GM15510 (cell line): Measurements from ENCODE around the gene IFT122.

Source experiments
- POLR2A ChIP-seq: IDR thresholded peaks from 3 replicates; pipeline ENCODE4 v1.6.1; 2011; ENCODE audit warnings: borderline replicate concordance; ENCODE audit not compliant: insufficient read length; ENCODE audit errors: extremely low read depth

IFT122 gene

DNA sequence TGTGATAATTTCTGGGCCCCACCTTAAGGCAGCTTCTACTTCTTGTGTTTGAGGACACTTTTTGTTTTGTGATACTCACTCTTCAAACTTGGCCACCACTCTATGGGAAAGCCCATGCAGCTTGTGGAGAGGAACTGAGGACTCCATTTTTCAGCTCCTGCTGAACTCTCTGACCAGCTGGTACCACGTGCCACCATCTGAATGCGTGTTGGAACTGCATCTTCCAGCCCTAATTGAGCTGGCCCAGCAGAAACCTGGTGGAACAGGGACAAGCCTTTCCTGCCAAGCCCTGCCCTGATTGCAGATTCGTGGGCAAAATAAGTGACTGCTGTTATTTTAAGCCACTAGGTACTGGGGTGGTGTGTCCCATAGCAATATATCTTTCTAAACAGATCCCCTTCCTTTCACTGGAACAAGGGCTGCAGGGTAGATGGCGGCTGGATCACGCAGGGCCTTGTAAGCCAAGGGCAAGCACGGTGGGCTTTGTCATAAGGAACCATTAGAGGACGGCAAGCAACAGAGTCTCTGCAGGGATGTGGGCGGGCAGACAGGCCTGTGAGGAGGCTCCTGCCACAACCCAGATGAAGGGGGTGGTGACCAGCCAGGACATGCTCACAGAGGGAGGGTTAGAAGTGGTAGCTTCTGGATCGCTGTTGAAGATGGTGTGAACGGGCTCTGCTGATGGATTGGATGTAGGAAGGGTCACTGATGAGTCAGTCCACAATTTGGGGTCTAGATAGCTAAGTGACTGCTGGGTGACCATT is 112.4 kb downstream of the IFT122 start:
- no peak for TF ChIP-seq POLR2A

DNA sequence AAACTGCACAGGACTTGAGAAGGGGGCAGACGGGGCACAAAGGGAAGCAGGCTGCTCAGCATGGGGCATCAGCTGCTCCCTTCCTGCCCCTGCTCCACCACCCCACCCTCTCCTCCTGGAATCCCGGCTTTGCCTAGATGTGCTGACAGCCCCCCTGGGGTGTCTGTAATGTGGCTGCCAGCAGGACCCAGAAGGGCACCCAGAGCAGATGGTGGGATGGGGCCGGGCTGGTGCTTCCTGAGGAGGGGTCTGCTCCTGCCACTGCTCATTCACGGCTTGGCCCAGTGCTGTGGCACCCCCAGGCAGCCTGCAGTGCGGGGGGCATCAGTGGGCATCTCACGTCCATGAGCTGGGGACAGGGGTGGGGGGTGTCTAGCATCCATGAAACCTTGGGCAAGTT is 113.1 kb downstream of the IFT122 start:
- TF ChIP-seq POLR2A, result no peak

GRCh38 chr3:129553719-129554118 is 113.7 kb downstream of the IFT122 start:
- TF ChIP-seq POLR2A, result no peak

- no peak for TF ChIP-seq POLR2A
Observed at GRCh38 chr3:129554356-129555152, 114.5 kb downstream of the IFT122 start.

DNA sequence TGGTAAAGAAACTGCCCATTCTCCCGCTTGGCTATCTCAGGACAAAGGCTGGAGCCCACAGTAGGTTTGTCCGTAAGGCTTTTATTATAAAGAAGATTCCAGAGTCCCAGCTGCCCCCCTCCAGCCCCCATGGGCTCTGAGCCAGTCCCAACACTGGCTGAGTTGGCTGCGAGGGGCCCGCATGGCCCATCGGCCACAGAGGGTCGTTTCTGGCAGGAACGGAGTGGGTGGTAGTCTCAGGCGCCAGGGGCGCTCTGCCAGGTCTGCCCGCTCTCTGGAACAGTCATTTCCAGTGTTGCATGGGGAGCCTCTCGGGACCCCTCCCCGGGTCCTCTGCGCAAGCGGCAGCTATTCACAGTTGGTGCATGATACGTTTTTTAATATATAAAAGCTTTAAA is 115.1 kb downstream of the IFT122 start:
- TF ChIP-seq POLR2A, result no peak

DNA sequence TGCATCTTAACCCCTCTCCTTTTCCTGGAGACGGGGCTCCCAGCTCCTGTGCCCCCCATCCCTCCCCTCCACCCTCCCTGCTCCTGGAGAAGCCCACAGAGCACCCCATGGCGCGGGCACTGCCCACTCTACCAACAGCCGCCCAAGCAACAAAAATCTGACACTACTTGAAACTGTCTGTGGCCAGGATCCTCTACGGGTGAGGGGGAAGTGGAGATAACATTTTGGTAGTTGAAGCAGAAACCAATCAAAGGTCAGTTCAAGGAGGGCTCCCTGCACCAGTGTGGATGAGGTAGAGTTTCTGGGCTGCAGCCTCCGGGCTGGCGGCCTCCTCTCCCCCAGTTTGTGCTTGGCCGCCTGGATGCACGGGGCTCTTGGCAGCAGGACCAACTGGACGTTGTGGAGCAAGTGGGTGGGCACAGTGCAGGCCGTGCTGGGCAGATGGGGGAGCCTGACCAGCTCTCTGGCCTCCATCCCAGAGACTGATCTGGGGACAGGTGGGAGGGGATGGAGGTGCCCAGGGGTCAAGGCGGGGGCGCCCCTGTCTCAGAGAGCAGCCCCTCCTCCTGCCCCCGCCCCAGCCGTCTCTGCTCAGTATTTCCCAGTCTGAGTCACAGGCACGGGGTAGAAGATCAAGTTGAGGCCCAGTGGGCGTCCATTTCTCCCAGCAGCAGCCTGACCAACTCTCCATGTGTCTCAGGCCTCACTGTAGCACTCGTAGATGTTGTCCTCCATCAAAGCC is 115.8 kb downstream of the IFT122 start:
- TF ChIP-seq POLR2A, result no peak

GRCh38 chr3:129556358-129556695 is 116.3 kb downstream of the IFT122 start:
- no peak for TF ChIP-seq POLR2A

GRCh38 chr3:129556890-129557547 is 117.0 kb downstream of the IFT122 start:
- TF ChIP-seq POLR2A, result no peak

DNA sequence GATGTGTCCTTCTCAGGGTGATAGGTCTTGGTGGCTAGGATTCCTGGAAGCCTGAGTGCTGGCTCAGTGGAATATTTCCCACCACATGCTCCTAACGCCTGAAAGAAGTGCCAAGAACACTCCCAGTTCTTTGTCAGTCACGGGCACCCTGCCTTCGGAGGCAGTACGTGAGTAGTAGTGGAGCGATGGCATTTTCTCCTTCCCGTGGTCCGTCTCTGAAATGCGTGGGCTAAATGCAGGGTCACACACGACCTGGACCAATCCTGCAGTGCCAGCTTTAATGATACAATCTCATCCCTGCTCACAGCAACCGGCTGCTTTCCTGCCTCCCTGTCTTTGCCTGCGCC is 117.5 kb downstream of the IFT122 start:
- no peak for TF ChIP-seq POLR2A

DNA sequence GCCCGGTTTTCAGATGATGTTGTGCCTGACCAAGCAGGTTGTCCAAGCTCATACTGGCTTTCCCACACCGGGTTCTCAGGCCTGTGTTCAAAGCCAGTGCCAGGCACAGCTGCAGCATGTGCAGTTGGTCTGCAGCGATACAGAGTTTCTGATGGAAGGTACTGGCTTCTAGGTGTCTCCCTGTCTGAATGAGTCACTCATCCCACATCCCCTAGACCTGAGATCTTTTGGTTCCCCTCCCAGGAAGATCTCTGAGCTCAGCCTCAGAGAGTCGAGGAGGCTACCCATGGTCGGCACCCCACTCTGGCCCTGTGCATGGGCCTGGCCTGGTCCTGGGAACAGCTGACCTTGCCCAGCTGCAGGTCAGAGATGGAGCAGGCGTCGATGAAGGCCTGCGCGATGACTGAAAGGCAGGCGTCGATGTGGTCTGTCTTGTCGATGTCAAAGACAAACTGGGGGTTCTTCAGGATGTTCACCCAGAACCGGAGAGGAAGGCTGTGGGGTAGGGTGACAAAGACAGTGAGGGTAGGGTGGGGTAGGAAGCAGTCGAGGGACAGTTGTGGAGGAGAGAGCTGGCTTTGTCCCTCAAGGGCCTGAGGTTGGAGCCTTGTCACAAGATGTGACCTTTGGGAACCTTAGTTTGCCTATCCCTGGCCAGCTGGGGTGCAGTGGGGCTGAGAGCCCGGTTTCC is 118.2 kb downstream of the IFT122 start:
- TF ChIP-seq POLR2A, result no peak

DNA sequence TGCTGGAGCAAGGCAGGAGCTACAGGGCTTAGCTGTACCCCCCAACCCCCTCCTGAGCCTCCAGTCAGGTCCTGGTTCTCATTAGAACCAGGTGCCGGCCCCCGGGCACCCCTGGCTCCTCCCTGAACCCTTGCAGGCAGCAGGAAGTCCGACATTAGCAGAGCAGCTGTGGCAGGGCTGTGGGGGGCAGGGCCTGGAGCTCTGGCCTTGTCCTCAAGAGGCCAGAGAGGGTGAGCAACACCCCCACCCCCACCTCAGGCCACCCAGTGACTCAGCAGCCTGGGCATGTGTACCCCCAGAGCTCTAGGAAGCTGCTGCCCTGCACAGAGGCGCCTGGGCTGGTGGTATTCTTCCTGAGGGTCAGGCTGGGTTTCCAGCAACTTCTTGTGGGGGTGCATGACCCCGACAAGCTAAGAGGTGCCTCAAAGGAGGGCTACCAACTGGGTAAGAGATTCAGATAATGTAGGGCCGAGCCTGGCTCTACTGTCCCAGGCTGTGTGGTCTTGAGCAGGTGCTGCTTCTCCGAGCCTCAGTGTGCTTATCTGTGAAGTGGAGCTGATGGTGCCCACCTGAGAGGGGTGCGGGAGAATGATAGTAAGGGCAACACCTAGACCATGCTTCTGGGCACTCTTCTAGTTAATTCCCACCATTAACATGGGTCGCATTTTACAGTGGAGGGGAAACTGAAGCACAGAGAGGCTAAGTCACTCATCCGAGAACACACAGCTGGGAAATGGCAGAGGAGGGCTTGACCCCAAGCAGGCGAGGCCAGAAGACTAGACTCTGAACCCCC is 118.9 kb downstream of the IFT122 start:
- TF ChIP-seq POLR2A, result no peak

DNA sequence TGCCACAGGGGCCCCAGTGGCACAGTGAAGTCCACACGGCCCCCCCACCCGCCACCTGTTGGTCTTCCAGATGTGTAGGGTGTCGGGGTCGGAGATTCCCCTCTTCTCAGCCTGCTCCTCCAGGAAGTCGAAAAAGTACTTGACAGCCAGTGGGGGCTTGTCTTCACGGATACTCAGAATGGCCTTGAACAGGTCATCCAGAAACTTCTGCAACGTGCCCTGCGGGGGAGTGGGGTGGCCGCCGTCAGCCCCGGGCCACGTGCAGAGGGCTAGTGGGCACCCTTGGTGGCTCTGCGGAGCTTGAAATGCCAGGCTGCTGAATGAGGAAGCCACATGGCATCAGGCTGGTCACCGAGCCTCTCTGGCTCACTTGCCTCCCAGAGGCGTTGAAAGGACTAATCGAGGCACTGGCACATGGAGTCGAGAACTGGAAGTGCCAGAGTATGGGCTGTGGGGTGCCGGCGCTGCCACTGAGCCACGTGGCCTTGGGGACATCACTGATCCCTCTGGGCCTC is 119.6 kb downstream of the IFT122 start:
- TF ChIP-seq POLR2A, result no peak

DNA sequence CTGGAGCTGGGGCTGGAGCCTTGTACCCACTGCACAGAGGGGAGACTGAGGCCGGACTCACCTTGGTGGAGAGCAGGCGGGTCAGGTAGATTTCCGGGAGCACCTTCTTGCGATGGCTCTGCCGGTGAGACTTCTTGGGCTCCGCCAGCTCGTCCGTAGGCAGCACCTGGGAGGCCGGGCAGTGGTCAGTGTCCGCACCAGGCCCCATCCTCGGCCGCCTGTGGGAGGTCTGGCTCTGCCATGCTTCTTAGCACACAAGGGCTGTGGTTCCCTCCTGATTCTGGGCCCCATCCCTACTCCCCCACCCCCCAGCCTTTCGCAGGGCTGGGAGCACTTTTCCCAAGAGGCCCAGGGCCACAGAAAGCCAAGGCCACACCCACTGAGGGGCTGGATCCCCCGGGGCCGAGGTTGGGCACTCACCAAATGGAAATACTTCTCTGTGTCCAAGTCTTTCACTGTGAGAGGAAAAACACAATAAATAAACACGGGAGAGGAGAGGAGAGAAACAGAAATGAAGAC is 120.3 kb downstream of the IFT122 start:
- TF ChIP-seq POLR2A, result no peak
